GM12873 (cell line): ENCODE data around the gene TBCB.

Experiments
- CTCF ChIP-seq: IDR thresholded peaks from 2 replicates; pipeline ENCODE4 v1.5.1; 2012; ENCODE audit warnings: low read depth, mild to moderate bottlenecking, moderate library complexity, low read length, control low read depth; ENCODE audit not compliant: insufficient read depth; ENCODE audit errors: missing control alignments

The TBCB gene

GRCh38 chr19:36113425-36113824 is 1.8 kb upstream of the TBCB start:
- no peak for TF ChIP-seq CTCF

GRCh38 chr19:36113894-36114720 is 1.2 kb upstream of the TBCB start:
- TF ChIP-seq CTCF, result peak; percentile 11

GRCh38 chr19:36114721-36115452 is 381 bp upstream of the TBCB start, which contains the start of gene POLR2I:
Gene POLR2I, minus strand, starts transcription at chr19:36114875. Its CDS starts 19 bp downstream, at chr19:36114856.
- no peak for TF ChIP-seq CTCF

- no peak for TF ChIP-seq CTCF
These were observed 1.0 kb downstream of the TBCB start for GRCh38 chr19:36116344-36116637.

GRCh38 chr19:36120092-36120983 is 5.1 kb downstream of the TBCB start:
- TF ChIP-seq CTCF, result no peak

- TF ChIP-seq CTCF, result no peak
These were observed 5.7 kb downstream of the TBCB start for GRCh38 chr19:36120984-36121358.
